ENCODE data around the gene PCED1B.

Gene PCED1B

GRCh38 chr12:47082796-47083621, 3.6 kb downstream of the PCED1B start (continued):
- TF ChIP-seq, protein P1, sequence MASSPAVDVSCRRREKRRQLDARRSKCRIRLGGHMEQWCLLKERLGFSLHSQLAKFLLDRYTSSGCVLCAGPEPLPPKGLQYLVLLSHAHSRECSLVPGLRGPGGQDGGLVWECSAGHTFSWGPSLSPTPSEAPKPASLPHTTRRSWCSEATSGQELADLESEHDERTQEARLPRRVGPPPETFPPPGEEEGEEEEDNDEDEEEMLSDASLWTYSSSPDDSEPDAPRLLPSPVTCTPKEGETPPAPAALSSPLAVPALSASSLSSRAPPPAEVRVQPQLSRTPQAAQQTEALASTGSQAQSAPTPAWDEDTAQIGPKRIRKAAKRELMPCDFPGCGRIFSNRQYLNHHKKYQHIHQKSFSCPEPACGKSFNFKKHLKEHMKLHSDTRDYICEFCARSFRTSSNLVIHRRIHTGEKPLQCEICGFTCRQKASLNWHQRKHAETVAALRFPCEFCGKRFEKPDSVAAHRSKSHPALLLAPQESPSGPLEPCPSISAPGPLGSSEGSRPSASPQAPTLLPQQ (tag by site-specific recombination; IDR thresholded peaks at IDR 0.05), result peak; percentile 50; the same call in 1 of the 2 replicates
- TF ChIP-seq BCL6B (tag by site-specific recombination; IDR thresholded peaks at IDR 0.05) (no peak), ZBTB48 (tag by site-specific recombination; IDR thresholded peaks at IDR 0.05) (peak; percentile 63; the same call in 1 of the 2 replicates), KLF7 (tag by site-specific recombination; IDR thresholded peaks at IDR 0.05; ENCODE audit: borderline replicate concordance) (no peak), ZNF558 (tag by site-specific recombination; IDR thresholded peaks at IDR 0.05) (no peak), ZNF600 (tag by site-specific recombination; IDR thresholded peaks at IDR 0.05) (no peak), ZFP37 (tag by site-specific recombination; IDR thresholded peaks at IDR 0.05) (0 out of 2 replicates have a peak, but pooled peaks have one; percentile 32), ZNF121 (tag by site-specific recombination; IDR thresholded peaks at IDR 0.05) (no peak), ZNF274 (IDR thresholded peaks at IDR 0.05; ENCODE audit: low read length) (no peak), ZNF274 (tag by site-specific recombination; IDR thresholded peaks at IDR 0.05; ENCODE audit: borderline replicate concordance) (no peak), ZNF645 (tag by site-specific recombination; IDR thresholded peaks at IDR 0.05) (no peak), ZNF830 (tag by site-specific recombination; IDR thresholded peaks at IDR 0.05; ENCODE audit: low read depth) (no peak), ZNF624 (tag by site-specific recombination; IDR thresholded peaks at IDR 0.05) (no peak), EGR2 (tag by site-specific recombination; IDR thresholded peaks at IDR 0.05; ENCODE audit: low read depth) (no peak), ZNF658 (tag by site-specific recombination; IDR thresholded peaks at IDR 0.05) (no peak), ZNF24 (tag by site-specific recombination; IDR thresholded peaks at IDR 0.05) (peak; percentile 63; the same call in 1 of the 2 replicates), ZNF169 (tag by site-specific recombination; IDR thresholded peaks at IDR 0.05) (no peak), ZNF175 (tag by site-specific recombination; IDR thresholded peaks at IDR 0.05) (no peak), ZNF391 (tag by site-specific recombination; IDR thresholded peaks at IDR 0.05; ENCODE audit: borderline replicate concordance, low read depth) (no peak), SP2 (tag by site-specific recombination; IDR thresholded peaks at IDR 0.05) (no peak), OVOL3 (tag by site-specific recombination; IDR thresholded peaks at IDR 0.05) (no peak), ZSCAN30 (tag by site-specific recombination; IDR thresholded peaks at IDR 0.05) (no peak), ZNF292 (tag by site-specific recombination; IDR thresholded peaks at IDR 0.05; ENCODE audit: borderline replicate concordance, low read depth) (no peak), ZNF23 (tag by site-specific recombination; IDR thresholded peaks at IDR 0.05; ENCODE audit: borderline replicate concordance) (no peak), ZFP69B (tag by site-specific recombination; IDR thresholded peaks at IDR 0.05) (no peak), ZNF48 (tag by site-specific recombination; IDR thresholded peaks at IDR 0.05) (no peak), MEIS1 (CRISPR knock-in tag; IDR thresholded peaks at IDR 0.05; ENCODE audit: borderline replicate concordance) (no peak), YY1 (tag by site-specific recombination; IDR thresholded peaks at IDR 0.05) (no peak), ZNF707 (tag by site-specific recombination; IDR thresholded peaks at IDR 0.05) (no peak), ZNF521 (tag by site-specific recombination; IDR thresholded peaks at IDR 0.05) (no peak)
- TF ChIP-seq, protein P2, sequence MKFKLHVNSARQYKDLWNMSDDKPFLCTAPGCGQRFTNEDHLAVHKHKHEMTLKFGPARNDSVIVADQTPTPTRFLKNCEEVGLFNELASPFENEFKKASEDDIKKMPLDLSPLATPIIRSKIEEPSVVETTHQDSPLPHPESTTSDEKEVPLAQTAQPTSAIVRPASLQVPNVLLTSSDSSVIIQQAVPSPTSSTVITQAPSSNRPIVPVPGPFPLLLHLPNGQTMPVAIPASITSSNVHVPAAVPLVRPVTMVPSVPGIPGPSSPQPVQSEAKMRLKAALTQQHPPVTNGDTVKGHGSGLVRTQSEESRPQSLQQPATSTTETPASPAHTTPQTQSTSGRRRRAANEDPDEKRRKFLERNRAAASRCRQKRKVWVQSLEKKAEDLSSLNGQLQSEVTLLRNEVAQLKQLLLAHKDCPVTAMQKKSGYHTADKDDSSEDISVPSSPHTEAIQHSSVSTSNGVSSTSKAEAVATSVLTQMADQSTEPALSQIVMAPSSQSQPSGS (tag by site-specific recombination; IDR thresholded peaks at IDR 0.05; ENCODE audit: low read depth), result peak; percentile 72
- TF ChIP-seq, protein P3, sequence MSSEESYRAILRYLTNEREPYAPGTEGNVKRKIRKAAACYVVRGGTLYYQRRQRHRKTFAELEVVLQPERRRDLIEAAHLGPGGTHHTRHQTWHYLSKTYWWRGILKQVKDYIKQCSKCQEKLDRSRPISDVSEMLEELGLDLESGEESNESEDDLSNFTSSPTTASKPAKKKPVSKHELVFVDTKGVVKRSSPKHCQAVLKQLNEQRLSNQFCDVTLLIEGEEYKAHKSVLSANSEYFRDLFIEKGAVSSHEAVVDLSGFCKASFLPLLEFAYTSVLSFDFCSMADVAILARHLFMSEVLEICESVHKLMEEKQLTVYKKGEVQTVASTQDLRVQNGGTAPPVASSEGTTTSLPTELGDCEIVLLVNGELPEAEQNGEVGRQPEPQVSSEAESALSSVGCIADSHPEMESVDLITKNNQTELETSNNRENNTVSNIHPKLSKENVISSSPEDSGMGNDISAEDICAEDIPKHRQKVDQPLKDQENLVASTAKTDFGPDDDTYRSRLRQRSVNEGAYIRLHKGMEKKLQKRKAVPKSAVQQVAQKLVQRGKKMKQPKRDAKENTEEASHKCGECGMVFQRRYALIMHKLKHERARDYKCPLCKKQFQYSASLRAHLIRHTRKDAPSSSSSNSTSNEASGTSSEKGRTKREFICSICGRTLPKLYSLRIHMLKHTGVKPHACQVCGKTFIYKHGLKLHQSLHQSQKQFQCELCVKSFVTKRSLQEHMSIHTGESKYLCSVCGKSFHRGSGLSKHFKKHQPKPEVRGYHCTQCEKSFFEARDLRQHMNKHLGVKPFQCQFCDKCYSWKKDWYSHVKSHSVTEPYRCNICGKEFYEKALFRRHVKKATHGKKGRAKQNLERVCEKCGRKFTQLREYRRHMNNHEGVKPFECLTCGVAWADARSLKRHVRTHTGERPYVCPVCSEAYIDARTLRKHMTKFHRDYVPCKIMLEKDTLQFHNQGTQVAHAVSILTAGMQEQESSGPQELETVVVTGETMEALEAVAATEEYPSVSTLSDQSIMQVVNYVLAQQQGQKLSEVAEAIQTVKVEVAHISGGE (tag by site-specific recombination; conservative IDR thresholded peaks at IDR 0.05; ENCODE audit: low read depth), result no peak

Measured in HEK293 (cell line).